ENCODE data around the gene LRRC74B.
"Not testable (repeated sequence)": the region's sequence is repeated elsewhere in the genome, so short reads cannot be mapped to it uniquely, and the experiment has no call there.

Gene LRRC74B

GRCh38 chr22:21096878-21097277, 51.1 kb downstream of the LRRC74B start:
- DNase-seq (ENCODE audit: low spot score in 2 of 2); H3K36me3 ChIP-seq (replicated peaks); H3K9me3 ChIP-seq; H3K27me3 ChIP-seq (ENCODE audit: low read depth); in situ Hi-C loops (cut with MboI; ENCODE audit: low sequenced_read_pairs); H3K4me1 ChIP-seq; H3K4me3 ChIP-seq: not testable (repeated sequence)

GRCh38 chr22:21098099-21098671, 52.4 kb downstream of the LRRC74B start:
- Histone ChIP-seq H3K9me3 (no peaks in the 10 kb centered on the region), H3K4me3 (no peak overlapping the region), H3K27me3 (ENCODE audit: low read depth) (no peaks in the 10 kb centered on the region), H3K4me1 (peaks cover 5% of the 10 kb centered on the region), H3K36me3 (replicated peaks) (no peaks in the 10 kb centered on the region)
- DNase-seq (ENCODE audit: low spot score in 2 of 2), result no peak
- in situ Hi-C loops (cut with MboI; ENCODE audit: low sequenced_read_pairs), result no loop called here

GRCh38 chr22:21099578-21099977, 53.8 kb downstream of the LRRC74B start:
- Histone ChIP-seq H3K27me3 (ENCODE audit: low read depth) (no peaks in the 10 kb centered on the region), H3K4me1 (peaks cover 5% of the 10 kb centered on the region), H3K9me3 (no peaks in the 10 kb centered on the region), H3K36me3 (replicated peaks) (no peaks in the 10 kb centered on the region), H3K4me3 (no peak overlapping the region)
- no peak for DNase-seq (ENCODE audit: low spot score in 2 of 2)
- in situ Hi-C loops (cut with MboI; ENCODE audit: low sequenced_read_pairs), result no loop called here

- Histone ChIP-seq H3K9me3 (no peaks in the 10 kb centered on the region), H3K4me3 (no peak overlapping the region), H3K27me3 (ENCODE audit: low read depth) (no peaks in the 10 kb centered on the region), H3K36me3 (replicated peaks) (no peaks in the 10 kb centered on the region), H3K4me1 (peaks cover 5% of the 10 kb centered on the region)
- in situ Hi-C loops (cut with MboI; ENCODE audit: low sequenced_read_pairs), result no loop called here
- no peak for DNase-seq (ENCODE audit: low spot score in 2 of 2)
Observed at GRCh38 chr22:21100149-21101032, 54.6 kb downstream of the LRRC74B start.

- in situ Hi-C loops (cut with MboI; ENCODE audit: low sequenced_read_pairs), result no loop called here
- peaks cover 5% of the 10 kb centered on the region for H3K4me1 ChIP-seq
- no peaks in the 10 kb centered on the region for H3K36me3 ChIP-seq (replicated peaks)
Observed at GRCh38 chr22:21101877-21102638, 56.3 kb downstream of the LRRC74B start.

GRCh38 chr22:21102659-21103267, 57.0 kb downstream of the LRRC74B start:
- Histone ChIP-seq H3K4me3 (peak overlapping the region; percentile 16), H3K27me3 (ENCODE audit: low read depth) (no peaks in the 10 kb centered on the region), H3K4me1 (peaks cover 5% of the 10 kb centered on the region), H3K36me3 (replicated peaks) (no peaks in the 10 kb centered on the region), H3K9me3 (no peaks in the 10 kb centered on the region)
- peak; percentile 74 to 93 for DNase-seq (ENCODE audit: low spot score in 2 of 2)
- in situ Hi-C loops (cut with MboI; ENCODE audit: low sequenced_read_pairs), result no loop called here

More at GRCh38 chr22:21101877-21102638, 56.3 kb downstream of the LRRC74B start:
- Histone ChIP-seq H3K4me3 (no peak overlapping the region), H3K9me3 (no peaks in the 10 kb centered on the region), H3K27me3 (ENCODE audit: low read depth) (no peaks in the 10 kb centered on the region)
- DNase-seq (ENCODE audit: low spot score in 2 of 2), result no peak

GRCh38 chr22:21103633-21104032, 57.9 kb downstream of the LRRC74B start:
- DNase-seq (ENCODE audit: low spot score in 2 of 2), result no peak
- in situ Hi-C loops (cut with MboI; ENCODE audit: low sequenced_read_pairs), result no loop called here
- H3K9me3 ChIP-seq, result no peaks in the 10 kb centered on the region

GRCh38 chr22:21104126-21104691, 58.5 kb downstream of the LRRC74B start:
- Histone ChIP-seq H3K4me3 (no peak overlapping the region), H3K9me3 (no peaks in the 10 kb centered on the region), H3K36me3 (replicated peaks) (no peaks in the 10 kb centered on the region), H3K4me1 (peaks cover 5% of the 10 kb centered on the region), H3K27me3 (ENCODE audit: low read depth) (no peaks in the 10 kb centered on the region)
- in situ Hi-C loops (cut with MboI; ENCODE audit: low sequenced_read_pairs), result no loop called here
- DNase-seq (ENCODE audit: low spot score in 2 of 2), result no peak

More at GRCh38 chr22:21103633-21104032, 57.9 kb downstream of the LRRC74B start:
- H3K36me3 ChIP-seq (replicated peaks), result no peaks in the 10 kb centered on the region
- H3K4me1 ChIP-seq, result peaks cover 5% of the 10 kb centered on the region
- no peak overlapping the region for H3K4me3 ChIP-seq
- H3K27me3 ChIP-seq (ENCODE audit: low read depth), result no peaks in the 10 kb centered on the region

- Histone ChIP-seq H3K36me3 (replicated peaks) (no peaks in the 10 kb centered on the region), H3K9me3 (no peaks in the 10 kb centered on the region), H3K27me3 (ENCODE audit: low read depth) (no peaks in the 10 kb centered on the region), H3K4me1 (peaks cover 5% of the 10 kb centered on the region), H3K4me3 (no peak overlapping the region)
- DNase-seq (ENCODE audit: low spot score in 2 of 2), result no peak
- in situ Hi-C loops (cut with MboI; ENCODE audit: low sequenced_read_pairs), result no loop called here
Observed at GRCh38 chr22:21105294-21105693, 59.5 kb downstream of the LRRC74B start.

GRCh38 chr22:21106000-21106399, 60.3 kb downstream of the LRRC74B start:
- in situ Hi-C loops (cut with MboI; ENCODE audit: low sequenced_read_pairs), result no loop called here
- no peak for DNase-seq (ENCODE audit: low spot score in 2 of 2)
- H3K4me3 ChIP-seq, result no peak overlapping the region
- no peaks in the 10 kb centered on the region for H3K27me3 ChIP-seq (ENCODE audit: low read depth)
- H3K4me1 ChIP-seq, result peaks cover 5% of the 10 kb centered on the region
- no peaks in the 10 kb centered on the region for H3K36me3 ChIP-seq (replicated peaks)
- H3K9me3 ChIP-seq, result no peaks in the 10 kb centered on the region

GRCh38 chr22:21108379-21109115, 62.8 kb downstream of the LRRC74B start:
- H3K27me3 ChIP-seq (ENCODE audit: low read depth), result no peaks in the 10 kb centered on the region
- no peak for DNase-seq (ENCODE audit: low spot score in 2 of 2)
- H3K36me3 ChIP-seq (replicated peaks), result no peaks in the 10 kb centered on the region

More at GRCh38 chr22:21108379-21109115, 62.8 kb downstream of the LRRC74B start:
- H3K4me1 ChIP-seq, result no peaks in the 10 kb centered on the region
- in situ Hi-C loops (cut with MboI; ENCODE audit: low sequenced_read_pairs), result no loop called here
- H3K4me3 ChIP-seq, result no peak overlapping the region
- H3K9me3 ChIP-seq, result no peaks in the 10 kb centered on the region
